ENCODE measurements around the gene RFTN1. TPM values are rescaled to one million over a fixed set of nuclear protein-coding genes. Genes with fewer than 3 reads are reported as not detected.

RFTN1 gene
- total RNA-seq, 1 experiment from 2014 or later = 2.2 TPM

- Histone ChIP-seq H4K20me1 (ENCODE audit: control insufficient read depth, insufficient read depth, insufficient read length) (no peaks in the 10 kb centered on the region), H2BK12ac (ENCODE audit: insufficient read length, low read depth, low read length) (no peak overlapping the region), H4K91ac (ENCODE audit: insufficient read length, low read depth, low read length) (no peak overlapping the region), H3K79me2 (ENCODE audit: insufficient read depth, low read length) (no peaks in the 10 kb centered on the region), H3K23me2 (ENCODE audit: insufficient read length, low read depth, low read length, poor library complexity, severe bottlenecking) (no peaks in the 10 kb centered on the region), H3K23ac (ENCODE audit: insufficient read length, low read depth, low read length) (no peak overlapping the region), H2BK5ac (ENCODE audit: insufficient read length, low read length) (no peak overlapping the region), H3T11ph (ENCODE audit: low read length) (no peak overlapping the region), H4K8ac (replicated peaks; ENCODE audit: insufficient read length, low read depth, low read length) (no peak overlapping the region), H2BK20ac (ENCODE audit: low read depth, low read length, poor library complexity, severe bottlenecking) (no peak overlapping the region), H3K27me3 (ENCODE audit: insufficient read depth, low read length) (no peaks in the 10 kb centered on the region), H3K27ac (ENCODE audit: insufficient read length, low read depth, low read length) (no peak overlapping the region), H2BK120ac (ENCODE audit: low read depth, low read length, poor library complexity, severe bottlenecking) (no peak overlapping the region), H3K14ac (ENCODE audit: insufficient read depth, low read length) (no peak overlapping the region), H2AK5ac (ENCODE audit: insufficient read length, low read length) (no peak overlapping the region), H3K56ac (ENCODE audit: insufficient read length, low read depth, low read length) (no peak overlapping the region), H3K9ac (ENCODE audit: extremely low read depth, insufficient read length, low read length) (no peak overlapping the region), H3K79me1 (ENCODE audit: insufficient read depth, low read depth, low read length, poor library complexity, severe bottlenecking) (no peaks in the 10 kb centered on the region), H3K9me3 (ENCODE audit: control insufficient read depth, low read depth, low read length) (no peaks in the 10 kb centered on the region), H2BK15ac (ENCODE audit: low read depth, low read length) (no peak overlapping the region), H3K4me2 (ENCODE audit: insufficient read depth, insufficient read length, low read length) (no peak overlapping the region), H3K18ac (ENCODE audit: insufficient read length, low read depth, low read length) (no peak overlapping the region), H2AFZ (ENCODE audit: low read length) (no peak overlapping the region), H3K4ac (ENCODE audit: low read depth, low read length) (no peak overlapping the region), H4K5ac (ENCODE audit: insufficient read length, low read depth, low read length) (no peak overlapping the region), H3K4me1 (ENCODE audit: insufficient read depth, low read length) (peaks cover 8% of the 10 kb centered on the region; the same call in 1 of the 2 replicates)
- DNase-seq = no peak
- Mint-ChIP-seq H3K9me3 (peaks cover 0 to 3% of the 10 kb centered on the region in 2 experiments; a peak in 2 of 5 replicates), H3K27ac (no peak overlapping the region), H3K4me1 (peaks cover 16 to 24% of the 10 kb centered on the region in 2 experiments), H3K27me3 (ENCODE audit: low read depth) (peaks cover 2% of the 10 kb centered on the region), H3K4me3 (no peak overlapping the region), H3K36me3 (ENCODE audit: insufficient read depth in 1 of 3, low read depth in 3 of 3) (no peaks in the 10 kb centered on the region)
- no peak for TF ChIP-seq CTCF (conservative IDR thresholded peaks at IDR 0.05)
- WGBS (ENCODE audit: extremely low coverage, insufficient read length, low lambda C conversion rate) = no CpG with 5 or more reads among the region's 1 CpG
Observed at GRCh38 chr3:16500093-16500492, 13.4 kb downstream of the RFTN1 start.
